H9 (cell line): ENCODE results near the gene OR5D13. TPM values are rescaled to one million over a fixed set of nuclear protein-coding genes. Genes with fewer than 3 reads are reported as not detected.

Experiments used
- DNase-seq: peaks from one replicate; pipeline ENCODE4 v3.0.0-alpha.2; 2017
- H2AFZ ChIP-seq: one replicate; pipeline ENCODE4 v1.6.1; 2013; ENCODE audit warnings: mild to moderate bottlenecking, low read length, control low read depth, moderate library complexity
- H2AK5ac ChIP-seq: 2 replicates; pipeline ENCODE4 v1.6.1; 2013; ENCODE audit warnings: low read length, control low read depth, mixed read lengths; ENCODE audit not compliant: insufficient read length
- H2BK120ac ChIP-seq: one replicate; pipeline ENCODE4 v1.6.1; 2013; ENCODE audit warnings: low read depth, mild to moderate bottlenecking, low read length, control low read depth, inconsistent platforms; ENCODE audit not compliant: poor library complexity, severe bottlenecking
- H2BK12ac ChIP-seq: 2 replicates; pipeline ENCODE4 v1.6.1; 2013; ENCODE audit warnings: low read length, control low read depth, mixed read lengths, low read depth; ENCODE audit not compliant: insufficient read length
- H2BK15ac ChIP-seq: 2 replicates; pipeline ENCODE4 v1.6.1; 2013; ENCODE audit warnings: low read depth, low read length, control low read depth
- H2BK20ac ChIP-seq: one replicate; pipeline ENCODE4 v1.6.1; 2013; ENCODE audit warnings: low read depth, mild to moderate bottlenecking, low read length, control low read depth, inconsistent platforms; ENCODE audit not compliant: poor library complexity, severe bottlenecking
- H2BK5ac ChIP-seq: 2 replicates; pipeline ENCODE4 v1.6.1; 2013; ENCODE audit warnings: low read length, control low read depth, mixed read lengths; ENCODE audit not compliant: insufficient read length
- H3K14ac ChIP-seq: 2 replicates; pipeline ENCODE4 v1.6.1; 2013; ENCODE audit warnings: low read length, control low read depth; ENCODE audit not compliant: insufficient read depth
- H3K18ac ChIP-seq: 2 replicates; pipeline ENCODE4 v1.6.1; 2013; ENCODE audit warnings: low read depth, mild to moderate bottlenecking, mixed read lengths, low read length, control low read depth; ENCODE audit not compliant: insufficient read length
- H3K23ac ChIP-seq: 2 replicates; pipeline ENCODE4 v1.6.1; 2013; ENCODE audit warnings: low read length, control low read depth, mixed read lengths, low read depth; ENCODE audit not compliant: insufficient read length
- H3K23me2 ChIP-seq: 2 replicates; pipeline ENCODE4 v1.6.1; 2013; ENCODE audit warnings: low read depth, mild to moderate bottlenecking, mixed read lengths, low read length, control low read depth; ENCODE audit not compliant: insufficient read length, poor library complexity, severe bottlenecking
- H3K27ac ChIP-seq: 2 replicates; pipeline ENCODE4 v1.5.1; 2013; ENCODE audit warnings: low read length, control low read depth, mixed read lengths, low read depth; ENCODE audit not compliant: insufficient read length
- H3K27me3 ChIP-seq: 2 replicates; pipeline ENCODE4 v1.6.1; 2013; ENCODE audit warnings: low read length, control low read depth, inconsistent platforms; ENCODE audit not compliant: insufficient read depth
- H3K4ac ChIP-seq: 2 replicates; pipeline ENCODE4 v1.6.1; 2013; ENCODE audit warnings: low read depth, mild to moderate bottlenecking, control low read depth, inconsistent platforms, low read length, moderate library complexity
- H3K4me1 ChIP-seq: 2 replicates; pipeline ENCODE4 v1.6.1; 2013; ENCODE audit warnings: low read length, control low read depth, inconsistent platforms; ENCODE audit not compliant: insufficient read depth
- H3K4me2 ChIP-seq: 2 replicates; pipeline ENCODE4 v1.6.1; 2013; ENCODE audit warnings: low read length, control low read depth, mixed read lengths; ENCODE audit not compliant: insufficient read length, insufficient read depth
- H3K56ac ChIP-seq: 2 replicates; pipeline ENCODE4 v1.6.1; 2013; ENCODE audit warnings: low read depth, mild to moderate bottlenecking, mixed read lengths, low read length, control low read depth; ENCODE audit not compliant: insufficient read length
- H3K79me1 ChIP-seq: 2 replicates; pipeline ENCODE4 v1.6.1; 2013; ENCODE audit warnings: low read depth, mild to moderate bottlenecking, moderate library complexity, low read length, control low read depth, inconsistent platforms; ENCODE audit not compliant: insufficient read depth, poor library complexity, severe bottlenecking
- H3K79me2 ChIP-seq: 2 replicates; pipeline ENCODE4 v1.6.1; 2013; ENCODE audit warnings: low read length, control low read depth, inconsistent platforms; ENCODE audit not compliant: insufficient read depth
- H3K9ac ChIP-seq: 2 replicates; pipeline ENCODE4 v1.6.1; 2013; ENCODE audit warnings: low read length, control low read depth, mixed read lengths; ENCODE audit not compliant: insufficient read length; ENCODE audit errors: extremely low read depth
- H3K9me3 ChIP-seq: one replicate; pipeline ENCODE4 v1.6.1; 2013; ENCODE audit warnings: low read depth, low read length, inconsistent platforms; ENCODE audit not compliant: control insufficient read depth
- H3T11ph ChIP-seq: one replicate; pipeline ENCODE4 v1.6.1; 2013; ENCODE audit warnings: mild to moderate bottlenecking, low read length, control low read depth, inconsistent platforms
- H4K20me1 ChIP-seq: one replicate; pipeline ENCODE4 v1.6.1; 2013; ENCODE audit not compliant: control insufficient read depth, insufficient read length, insufficient read depth
- H4K5ac ChIP-seq: 2 replicates; pipeline ENCODE4 v1.6.1; 2013; ENCODE audit warnings: low read depth, mild to moderate bottlenecking, mixed read lengths, low read length, control low read depth; ENCODE audit not compliant: insufficient read length
- H4K8ac ChIP-seq: replicated peaks from 2 replicates; pipeline ENCODE4 v1.6.1; 2013; ENCODE audit warnings: low read length, control low read depth, mixed read lengths, low read depth; ENCODE audit not compliant: insufficient read length
- H4K91ac ChIP-seq: 2 replicates; pipeline ENCODE4 v1.6.1; 2013; ENCODE audit warnings: low read depth, mild to moderate bottlenecking, moderate library complexity, mixed read lengths, low read length, control low read depth; ENCODE audit not compliant: insufficient read length
- H3K27ac Mint-ChIP-seq, 3 experiments: 2 replicates in 2 of 3; 3 replicates in 1 of 3; pipeline ENCODE4 v1.8.0; 2020 to 2021; ENCODE audit warnings: mixed read lengths in 3 of 3, mild to moderate bottlenecking in 1 of 3, moderate library complexity in 1 of 3
- H3K27me3 Mint-ChIP-seq: 2 replicates; pipeline ENCODE4 v1.8.0; 2021; ENCODE audit warnings: low read depth, mild to moderate bottlenecking, moderate library complexity, mixed read lengths
- H3K36me3 Mint-ChIP-seq, 3 experiments: 2 replicates in 2 of 3; 3 replicates in 1 of 3; pipeline ENCODE4 v1.8.0; 2020 to 2021; ENCODE audit warnings: low read depth in 3 of 3, mixed read lengths in 3 of 3; ENCODE audit not compliant: insufficient read depth in 1 of 3
- H3K4me1 Mint-ChIP-seq, 2 experiments: 2 replicates each; pipeline ENCODE4 v1.8.0; 2020; ENCODE audit warnings: mixed read lengths in 2 of 2
- H3K4me3 Mint-ChIP-seq, 2 experiments: 2 replicates in 1 of 2; 3 replicates in 1 of 2; pipeline ENCODE4 v1.8.0; 2020 to 2021; ENCODE audit warnings: mild to moderate bottlenecking in 2 of 2, mixed read lengths in 2 of 2, moderate library complexity in 1 of 2
- H3K9me3 Mint-ChIP-seq, 2 experiments: 2 replicates in 1 of 2; 3 replicates in 1 of 2; pipeline ENCODE4 v1.8.0; 2020; ENCODE audit warnings: mild to moderate bottlenecking in 2 of 2, mixed read lengths in 2 of 2, moderate library complexity in 1 of 2
- CTCF ChIP-seq: fragments of 200-600 bp; sonication (generic); conservative IDR thresholded peaks from 3 replicates; pipeline ENCODE4 v1.8.0; 2021; ENCODE audit warnings: antibody characterized with exemption, mild to moderate bottlenecking
- WGBS: extraction: QIAGEN DNeasy Blood & Tissue Kit; methylation state at CpG from one replicate; pipeline ENCODE4 v1.1.7; 2013; ENCODE audit warnings: missing lambda C conversion rate, low lambda C conversion rate, mixed read lengths; ENCODE audit not compliant: insufficient read length; ENCODE audit errors: extremely low coverage; 5-methylcytosine and 5-hydroxymethylcytosine counted together
- total RNA-seq: library from RNA; stranded (reverse); gene quantifications from 2 replicates; pipeline ENCODE4 v1.2.1, GENCODE V29; 2021

OR5D13 gene
- total RNA-seq, 1 experiment from 2014 or later, result not detected

- no peak overlapping the region for H2BK120ac ChIP-seq
- H3K4me3 Mint-ChIP-seq, result no peak overlapping the region
- H2BK12ac ChIP-seq, result no peak overlapping the region
- no peak for DNase-seq
- no peak overlapping the region for H2AK5ac ChIP-seq
- H2BK15ac ChIP-seq, result no peak overlapping the region
- H2BK20ac ChIP-seq, result no peak overlapping the region
- no peak overlapping the region for H3T11ph ChIP-seq
- H3K27ac Mint-ChIP-seq, result no peak overlapping the region
- H3K4ac ChIP-seq, result no peak overlapping the region
- no peak overlapping the region for H3K27ac ChIP-seq
- peaks cover 1% of the 10 kb centered on the region; the same call in 1 of the 2 replicates for H3K27me3 Mint-ChIP-seq
- no peak for TF ChIP-seq CTCF
- peaks cover 69 to 76% of the 10 kb centered on the region in 2 experiments for H3K9me3 Mint-ChIP-seq
- H4K8ac ChIP-seq, result no peak overlapping the region
- no peak overlapping the region for H3K4me2 ChIP-seq
- no peaks in the 10 kb centered on the region for H3K4me1 ChIP-seq
- no peaks in the 10 kb centered on the region for H3K79me1 ChIP-seq
- H3K14ac ChIP-seq, result no peak overlapping the region
- no peak overlapping the region for H4K91ac ChIP-seq
- no peak overlapping the region for H3K56ac ChIP-seq
- WGBS, result no CpG with 5 or more reads among the region's 2 CpGs
- no peak overlapping the region for H3K18ac ChIP-seq
- H3K27me3 ChIP-seq, result no peaks in the 10 kb centered on the region
- H3K36me3 Mint-ChIP-seq, result peaks cover 0 to 8% (median 4%) of the 10 kb centered on the region in 3 experiments; a peak in 3 of 7 replicates
- no peaks in the 10 kb centered on the region for H3K79me2 ChIP-seq
- H3K9me3 ChIP-seq, result peaks cover 70% of the 10 kb centered on the region
- no peak overlapping the region for H4K5ac ChIP-seq
- H3K9ac ChIP-seq, result no peak overlapping the region
- no peak overlapping the region for H3K23ac ChIP-seq
- H4K20me1 ChIP-seq, result no peaks in the 10 kb centered on the region
- H3K23me2 ChIP-seq, result no peaks in the 10 kb centered on the region
- no peaks in the 10 kb centered on the region for H3K4me1 Mint-ChIP-seq
- no peak overlapping the region for H2BK5ac ChIP-seq
- H2AFZ ChIP-seq, result no peak overlapping the region
Measured at GRCh38 chr11:55793321-55793720, 20.1 kb downstream of the OR5D13 start.
